HG03103 (cell line): ENCODE results near the gene S100A1.

ENCODE experiments used
- ATAC-seq: cut with Tn5 transposase; IDR thresholded peaks from one replicate; pipeline ENCODE4 v1.9.1; 2021; ENCODE audit warnings: low read depth; ENCODE audit not compliant: unreplicated experiment

Gene S100A1

DNA sequence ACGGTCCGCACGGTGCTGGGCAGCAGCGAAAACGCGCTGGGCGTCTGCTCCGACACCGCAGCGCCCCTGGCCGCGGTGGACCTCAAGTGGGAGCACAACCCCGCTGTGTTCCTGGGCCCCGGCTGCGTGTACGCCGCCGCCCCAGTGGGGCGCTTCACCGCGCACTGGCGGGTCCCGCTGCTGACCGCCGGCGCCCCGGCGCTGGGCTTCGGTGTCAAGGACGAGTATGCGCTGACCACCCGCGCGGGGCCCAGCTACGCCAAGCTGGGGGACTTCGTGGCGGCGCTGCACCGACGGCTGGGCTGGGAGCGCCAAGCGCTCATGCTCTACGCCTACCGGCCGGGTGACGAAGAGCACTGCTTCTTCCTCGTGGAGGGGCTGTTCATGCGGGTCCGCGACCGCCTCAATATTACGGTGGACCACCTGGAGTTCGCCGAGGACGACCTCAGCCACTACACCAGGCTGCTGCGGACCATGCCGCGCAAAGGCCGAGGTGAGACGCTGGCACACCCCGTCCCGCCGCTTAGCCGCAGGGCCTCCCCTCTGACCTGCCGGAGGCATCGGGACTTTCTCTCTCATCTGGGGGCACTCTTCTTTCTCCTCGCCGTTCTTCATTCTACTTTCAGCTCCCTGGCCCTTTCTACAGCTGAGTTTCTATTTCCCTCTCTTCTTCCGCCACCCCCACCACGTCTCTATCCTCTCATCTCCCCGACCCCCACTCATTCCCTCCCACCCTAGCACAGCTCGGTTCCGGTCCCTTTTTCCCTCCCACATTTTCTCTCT is 51.3 kb downstream of the S100A1 start:
- ATAC-seq = no peak

DNA sequence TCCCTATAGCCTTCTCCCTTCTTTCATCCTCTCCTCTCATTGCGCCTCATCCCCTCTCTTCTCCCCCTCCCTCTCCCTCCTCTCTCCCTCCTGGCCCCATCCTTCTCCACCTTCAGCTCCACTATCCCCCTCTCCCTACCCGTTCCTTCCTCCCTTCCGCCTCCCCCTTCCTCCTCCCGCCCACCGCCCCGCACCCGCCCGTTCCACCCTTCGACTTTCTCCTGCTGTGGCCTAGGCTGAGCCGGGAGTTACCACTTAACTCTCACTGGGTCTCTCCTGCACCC is 51.8 kb downstream of the S100A1 start:
- ATAC-seq = no peak
